ENCODE results near the gene FLNB.

The FLNB gene

GRCh38 chr3:58029842-58030584 lies 21.8 kb downstream of the FLNB start:
- TF ChIP-seq, protein P1, sequence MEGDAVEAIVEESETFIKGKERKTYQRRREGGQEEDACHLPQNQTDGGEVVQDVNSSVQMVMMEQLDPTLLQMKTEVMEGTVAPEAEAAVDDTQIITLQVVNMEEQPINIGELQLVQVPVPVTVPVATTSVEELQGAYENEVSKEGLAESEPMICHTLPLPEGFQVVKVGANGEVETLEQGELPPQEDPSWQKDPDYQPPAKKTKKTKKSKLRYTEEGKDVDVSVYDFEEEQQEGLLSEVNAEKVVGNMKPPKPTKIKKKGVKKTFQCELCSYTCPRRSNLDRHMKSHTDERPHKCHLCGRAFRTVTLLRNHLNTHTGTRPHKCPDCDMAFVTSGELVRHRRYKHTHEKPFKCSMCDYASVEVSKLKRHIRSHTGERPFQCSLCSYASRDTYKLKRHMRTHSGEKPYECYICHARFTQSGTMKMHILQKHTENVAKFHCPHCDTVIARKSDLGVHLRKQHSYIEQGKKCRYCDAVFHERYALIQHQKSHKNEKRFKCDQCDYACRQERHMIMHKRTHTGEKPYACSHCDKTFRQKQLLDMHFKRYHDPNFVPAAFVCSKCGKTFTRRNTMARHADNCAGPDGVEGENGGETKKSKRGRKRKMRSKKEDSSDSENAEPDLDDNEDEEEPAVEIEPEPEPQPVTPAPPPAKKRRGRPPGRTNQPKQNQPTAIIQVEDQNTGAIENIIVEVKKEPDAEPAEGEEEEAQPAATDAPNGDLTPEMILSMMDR (IDR thresholded peaks at IDR 0.05; ENCODE audit: low read depth, low read length, missing control alignments) = no peak
- no peak overlapping the region for H3K4me3 ChIP-seq (ENCODE audit: low read depth, low read length)
- no peaks in the 10 kb centered on the region for H3K27me3 ChIP-seq (replicated peaks)
- peaks cover 10% of the 10 kb centered on the region for H3K36me3 ChIP-seq (replicated peaks)
- H3K27ac ChIP-seq = no peak overlapping the region
- in situ Hi-C loops (cut with HindIII; ENCODE audit: low pct_ligation_motif_present, low sequenced_read_pairs) = no loop called here
- no peak for DNase-seq

DNA sequence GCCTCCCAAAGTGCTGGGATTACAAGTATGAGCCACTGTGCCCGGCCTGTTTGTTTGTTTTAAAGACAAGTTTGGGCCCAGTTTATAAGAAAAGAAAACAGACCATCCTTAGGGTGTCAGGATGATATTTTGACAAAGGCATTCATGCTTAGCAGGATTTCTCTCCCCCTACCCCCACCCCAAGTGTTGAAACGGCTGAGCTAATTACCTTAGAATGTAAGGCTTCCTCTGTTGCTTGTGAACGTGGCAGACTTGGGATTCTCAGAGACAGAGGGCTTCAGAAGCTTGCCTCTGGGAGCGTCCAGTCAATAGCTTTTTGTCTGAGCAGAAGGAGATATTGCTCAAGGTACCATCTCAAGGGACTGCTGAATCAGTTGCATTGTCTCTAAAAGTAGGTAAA lies 24.0 kb downstream of the FLNB start:
- peak overlapping the region; percentile 34 for H3K27ac ChIP-seq
- H3K36me3 ChIP-seq (replicated peaks) = peaks cover 16% of the 10 kb centered on the region
- H3K27me3 ChIP-seq (replicated peaks) = no peaks in the 10 kb centered on the region

DNA sequence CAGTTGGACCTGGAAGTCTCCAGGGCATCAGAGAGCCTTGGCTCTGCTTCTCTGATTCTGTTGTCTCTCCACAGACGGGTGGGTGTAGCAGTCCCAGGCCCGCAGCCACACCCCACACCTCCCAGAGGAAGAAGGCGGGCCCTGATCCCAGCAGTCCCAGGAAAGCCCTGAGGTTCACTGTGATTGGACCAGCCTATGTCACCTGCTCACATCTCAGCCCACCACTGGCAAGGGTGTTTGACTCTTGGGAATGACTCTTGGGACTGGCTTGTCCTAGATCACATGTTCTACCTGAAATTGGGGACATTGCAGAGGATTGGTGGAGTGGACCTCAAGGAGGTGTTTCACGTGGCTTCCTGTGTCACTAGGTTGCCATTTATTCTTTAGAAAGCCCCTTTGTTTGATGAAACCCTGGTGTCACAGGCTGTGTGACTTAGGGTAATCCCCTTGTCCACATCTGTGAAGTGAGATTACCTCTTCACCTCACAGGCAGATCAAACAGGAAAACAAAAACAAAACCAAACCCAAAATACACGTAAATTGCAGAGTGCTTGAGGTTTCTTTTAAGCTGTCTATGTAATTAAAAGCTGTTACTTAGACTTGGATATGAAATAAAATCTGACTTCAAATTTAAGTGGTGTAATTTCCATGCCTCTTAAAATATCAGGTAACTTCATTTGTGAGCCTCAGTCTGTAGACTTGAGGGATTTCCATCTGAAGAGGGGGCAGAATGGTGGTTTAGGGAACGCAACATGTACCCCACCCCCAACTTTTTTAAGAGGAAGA lies 26.7 kb downstream of the FLNB start:
- Histone ChIP-seq H3K27ac (no peak overlapping the region), H3K27me3 (replicated peaks) (no peaks in the 10 kb centered on the region), H3K4me3 (ENCODE audit: low read depth, low read length) (no peak overlapping the region), H3K36me3 (replicated peaks) (peaks cover 16% of the 10 kb centered on the region)
- in situ Hi-C loops (cut with HindIII; ENCODE audit: low pct_ligation_motif_present, low sequenced_read_pairs) = no loop called here
- TF ChIP-seq, protein P1 (IDR thresholded peaks at IDR 0.05; ENCODE audit: low read depth, low read length, missing control alignments) = no peak
- DNase-seq = no peak

More for the DNA sequence above, 24.0 kb downstream of the FLNB start:
- no peak overlapping the region for H3K4me3 ChIP-seq (ENCODE audit: low read depth, low read length)
- in situ Hi-C loops (cut with HindIII; ENCODE audit: low pct_ligation_motif_present, low sequenced_read_pairs) = no loop called here
- DNase-seq = no peak
- TF ChIP-seq, protein P1 (IDR thresholded peaks at IDR 0.05; ENCODE audit: low read depth, low read length, missing control alignments) = no peak

DNA sequence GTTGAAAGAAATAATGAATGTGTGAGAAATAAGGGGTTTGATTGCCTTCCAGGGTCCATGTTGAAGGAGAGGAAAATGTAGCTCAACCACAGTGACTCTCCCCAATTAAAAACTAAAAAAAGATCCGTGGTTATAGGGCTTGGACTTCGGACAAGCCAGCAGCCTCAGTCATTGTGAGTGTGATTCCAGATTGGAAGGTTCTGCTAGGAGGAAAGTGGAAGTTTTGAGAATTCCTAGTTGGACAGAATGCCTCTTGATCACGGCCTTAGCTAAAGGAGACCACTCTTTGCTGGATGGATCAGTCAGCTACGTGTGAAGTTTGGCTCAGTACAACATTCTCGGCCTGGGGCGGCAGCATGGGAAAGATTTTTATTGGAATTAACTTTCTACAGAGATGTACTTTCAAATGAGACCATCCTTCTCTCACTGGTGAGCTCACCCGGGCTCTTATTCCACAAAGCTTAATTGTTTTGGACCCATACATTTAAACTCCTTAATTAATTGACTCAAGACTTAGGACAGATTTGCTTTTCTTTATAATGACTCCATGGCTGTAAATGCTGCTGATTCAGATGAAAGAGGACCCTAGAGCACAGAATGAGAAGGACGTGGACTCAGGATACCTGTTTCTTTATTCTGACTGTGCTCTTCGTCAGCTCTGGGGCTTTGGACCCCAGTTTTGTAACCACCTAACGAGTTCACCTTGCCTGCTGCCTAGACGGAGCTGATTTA lies 27.5 kb downstream of the FLNB start:
- in situ Hi-C loops (cut with HindIII; ENCODE audit: low pct_ligation_motif_present, low sequenced_read_pairs) = no loop called here
- Histone ChIP-seq H3K36me3 (replicated peaks) (peaks cover 16% of the 10 kb centered on the region), H3K27me3 (replicated peaks) (no peaks in the 10 kb centered on the region), H3K4me3 (ENCODE audit: low read depth, low read length) (no peak overlapping the region), H3K27ac (no peak overlapping the region)
- DNase-seq = no peak
- TF ChIP-seq, protein P1 (IDR thresholded peaks at IDR 0.05; ENCODE audit: low read depth, low read length, missing control alignments) = no peak

DNA sequence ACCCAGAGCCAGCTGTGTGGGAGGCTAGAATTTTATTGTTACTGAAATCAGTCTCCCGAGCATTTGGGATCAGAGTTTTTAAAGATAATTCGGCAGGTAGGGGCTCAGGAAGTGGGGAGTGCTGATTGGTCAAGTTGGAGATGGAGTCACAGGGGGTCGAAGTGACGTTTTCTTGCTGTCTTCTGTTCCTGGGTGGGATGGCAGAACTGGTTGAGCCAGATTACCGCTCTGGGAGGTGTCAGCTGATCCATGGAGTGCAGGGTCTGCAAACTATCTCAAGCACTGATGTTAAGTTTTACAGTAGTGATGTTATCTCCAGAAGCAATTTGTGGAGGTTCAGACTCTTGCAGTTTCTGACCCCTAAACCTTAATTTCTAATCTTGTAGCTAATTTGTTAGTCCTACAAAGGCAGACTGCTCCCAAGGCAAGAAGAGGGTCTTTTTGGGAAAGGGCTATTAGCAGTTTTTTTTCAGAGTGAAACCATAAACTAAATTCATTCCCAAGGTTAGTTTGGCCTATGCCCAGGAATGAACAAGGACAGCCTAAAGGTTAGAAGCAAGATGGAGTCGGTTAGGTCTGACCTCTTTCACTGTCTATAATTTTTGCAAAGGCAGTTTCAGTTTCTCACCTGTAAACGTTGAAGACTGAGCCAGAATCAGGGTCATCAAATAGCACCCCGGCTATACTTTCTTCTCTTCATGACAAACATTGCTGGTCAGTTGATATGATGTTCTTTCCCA lies 28.2 kb downstream of the FLNB start:
- Histone ChIP-seq H3K4me3 (ENCODE audit: low read depth, low read length) (no peak overlapping the region), H3K36me3 (replicated peaks) (peaks cover 16% of the 10 kb centered on the region), H3K27ac (no peak overlapping the region), H3K27me3 (replicated peaks) (no peaks in the 10 kb centered on the region)
- DNase-seq = no peak
- TF ChIP-seq, protein P1 (IDR thresholded peaks at IDR 0.05; ENCODE audit: low read depth, low read length, missing control alignments) = no peak
- in situ Hi-C loops (cut with HindIII; ENCODE audit: low pct_ligation_motif_present, low sequenced_read_pairs) = no loop called here
